LNCAP (cell line): ENCODE data around the gene TNFAIP8.

Source experiments
- TF ChIP-seq, protein P1 (sequence below): fragments of 450-650 bp; IDR thresholded peaks from 2 replicates; pipeline ENCODE4 v1.5.1; 2017; ENCODE audit warnings: mild to moderate bottlenecking

Gene TNFAIP8

DNA sequence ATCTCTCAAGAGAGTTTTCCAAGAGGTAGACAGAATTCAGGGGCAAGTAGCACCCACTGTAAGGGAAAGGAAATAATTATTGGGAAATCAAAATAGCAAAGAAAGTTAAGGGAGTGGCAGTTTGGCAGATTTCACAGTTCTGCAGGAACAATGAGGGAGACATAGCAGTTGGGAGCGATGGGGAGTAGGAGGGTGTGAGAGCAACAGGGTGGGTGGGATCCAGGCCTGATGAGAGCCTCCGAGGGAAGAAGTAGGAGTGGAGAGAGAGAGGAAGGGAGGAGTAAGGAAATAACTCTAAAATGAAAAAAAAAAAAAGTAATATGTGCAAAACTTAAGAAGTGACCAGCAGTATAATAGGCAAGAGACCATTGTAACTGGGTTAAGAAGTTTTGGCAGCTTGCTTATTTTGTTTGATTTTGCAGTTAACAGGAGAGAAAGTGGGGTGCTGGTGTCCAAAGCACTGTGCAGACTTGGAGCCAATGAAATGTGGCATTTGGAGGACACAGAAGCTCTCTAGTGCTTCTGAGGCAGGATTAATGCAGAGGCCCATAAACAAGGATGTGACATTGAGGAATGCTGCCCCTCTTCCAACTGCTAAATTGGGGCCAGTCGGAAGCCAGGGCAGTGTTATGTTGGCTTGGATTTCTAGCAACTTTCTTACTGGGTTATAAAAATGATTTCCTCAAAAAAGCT, 10.2 kb downstream of the TNFAIP8 start:
- TF ChIP-seq, protein P1, sequence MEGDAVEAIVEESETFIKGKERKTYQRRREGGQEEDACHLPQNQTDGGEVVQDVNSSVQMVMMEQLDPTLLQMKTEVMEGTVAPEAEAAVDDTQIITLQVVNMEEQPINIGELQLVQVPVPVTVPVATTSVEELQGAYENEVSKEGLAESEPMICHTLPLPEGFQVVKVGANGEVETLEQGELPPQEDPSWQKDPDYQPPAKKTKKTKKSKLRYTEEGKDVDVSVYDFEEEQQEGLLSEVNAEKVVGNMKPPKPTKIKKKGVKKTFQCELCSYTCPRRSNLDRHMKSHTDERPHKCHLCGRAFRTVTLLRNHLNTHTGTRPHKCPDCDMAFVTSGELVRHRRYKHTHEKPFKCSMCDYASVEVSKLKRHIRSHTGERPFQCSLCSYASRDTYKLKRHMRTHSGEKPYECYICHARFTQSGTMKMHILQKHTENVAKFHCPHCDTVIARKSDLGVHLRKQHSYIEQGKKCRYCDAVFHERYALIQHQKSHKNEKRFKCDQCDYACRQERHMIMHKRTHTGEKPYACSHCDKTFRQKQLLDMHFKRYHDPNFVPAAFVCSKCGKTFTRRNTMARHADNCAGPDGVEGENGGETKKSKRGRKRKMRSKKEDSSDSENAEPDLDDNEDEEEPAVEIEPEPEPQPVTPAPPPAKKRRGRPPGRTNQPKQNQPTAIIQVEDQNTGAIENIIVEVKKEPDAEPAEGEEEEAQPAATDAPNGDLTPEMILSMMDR: no peak

DNA sequence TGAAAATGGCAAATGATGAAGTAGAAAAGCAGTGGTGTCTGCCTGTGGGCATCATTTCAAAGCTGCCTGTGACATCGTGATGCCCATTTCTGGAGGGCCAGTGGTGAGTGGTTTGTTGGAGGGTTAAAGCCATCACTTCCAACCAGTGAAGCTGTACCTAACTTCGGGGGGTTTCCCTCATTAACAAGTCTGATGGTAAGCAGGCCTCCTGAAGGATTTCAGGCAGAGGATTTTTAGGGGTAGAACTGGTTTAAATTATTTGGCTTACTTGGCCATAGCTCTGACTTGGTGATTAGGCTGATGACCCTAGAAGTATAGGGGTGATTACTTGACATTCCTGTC, 10.7 kb downstream of the TNFAIP8 start:
- TF ChIP-seq, protein P1: no peak

DNA sequence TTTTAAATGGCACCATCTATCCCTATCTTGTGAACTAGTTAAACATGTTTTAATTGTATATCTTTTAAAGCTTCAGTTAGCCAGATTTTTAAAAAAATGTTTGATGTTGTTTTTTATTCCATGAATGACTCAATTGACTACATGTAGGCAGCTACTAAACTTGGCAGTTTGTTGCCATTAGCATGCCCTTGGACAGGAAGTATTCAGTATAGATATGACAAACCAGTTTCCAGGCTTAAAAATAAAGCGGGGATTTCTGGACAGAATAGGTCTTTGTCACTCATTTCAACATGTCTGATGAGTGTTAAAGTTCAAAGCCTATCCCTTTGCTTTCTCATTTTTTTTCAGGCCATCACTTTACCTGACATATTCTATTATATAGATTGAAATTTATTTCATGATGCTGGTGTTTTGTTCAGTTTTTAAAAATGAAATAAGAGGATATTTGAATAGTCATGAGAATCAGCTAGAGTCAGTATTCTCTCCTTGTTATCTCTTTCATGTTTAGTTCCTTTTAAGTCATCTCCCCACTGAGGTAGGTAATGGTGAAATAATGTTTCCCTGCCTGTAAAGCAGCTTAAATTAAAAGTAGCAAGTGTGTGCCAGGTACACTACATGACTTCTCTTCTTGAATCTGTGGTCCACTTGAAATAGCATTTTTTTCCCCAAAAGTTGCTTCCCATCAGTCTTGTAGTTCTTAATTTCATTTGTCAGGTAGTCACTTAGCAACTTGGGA, 11.9 kb downstream of the TNFAIP8 start:
- TF ChIP-seq, protein P1: no peak

DNA sequence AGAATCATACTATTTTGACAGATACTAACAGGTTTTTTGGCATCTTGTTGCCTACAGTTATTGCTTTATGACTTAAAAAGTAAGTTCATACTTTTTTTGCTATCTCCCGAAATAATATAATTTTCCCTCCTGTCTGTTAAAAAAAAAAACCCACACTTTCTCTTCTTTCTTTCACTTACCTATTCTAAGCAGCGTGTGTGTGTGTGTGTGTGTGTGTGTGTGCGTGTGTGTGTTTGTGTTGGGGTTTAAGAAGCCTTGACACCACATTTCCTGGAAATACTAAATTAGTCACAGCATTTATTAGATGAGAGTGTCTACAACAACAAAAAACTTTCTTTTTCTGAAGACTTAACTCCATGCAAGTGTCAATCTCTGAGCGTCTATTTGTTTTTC, 12.4 kb downstream of the TNFAIP8 start:
- TF ChIP-seq, protein P1: no peak

DNA sequence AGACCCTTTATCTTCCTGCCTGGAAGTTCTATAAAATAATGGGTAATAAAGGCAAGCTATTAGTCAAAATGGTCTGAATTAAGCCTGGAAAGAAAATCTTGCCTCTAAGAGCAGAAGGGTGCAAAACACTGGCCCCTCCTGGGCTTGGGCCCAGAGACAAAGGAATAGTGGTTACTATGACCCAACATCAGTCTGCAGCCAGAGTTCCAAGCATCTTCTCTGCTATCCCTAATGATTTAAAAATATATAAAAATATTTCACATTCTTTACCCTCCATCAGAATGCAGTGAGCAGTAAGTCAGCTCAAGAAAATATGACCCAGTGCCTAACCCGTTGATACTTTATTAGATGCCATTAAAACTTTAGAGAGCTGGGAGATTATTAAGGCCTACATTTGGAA, 14.7 kb downstream of the TNFAIP8 start:
- TF ChIP-seq, protein P1: no peak

DNA sequence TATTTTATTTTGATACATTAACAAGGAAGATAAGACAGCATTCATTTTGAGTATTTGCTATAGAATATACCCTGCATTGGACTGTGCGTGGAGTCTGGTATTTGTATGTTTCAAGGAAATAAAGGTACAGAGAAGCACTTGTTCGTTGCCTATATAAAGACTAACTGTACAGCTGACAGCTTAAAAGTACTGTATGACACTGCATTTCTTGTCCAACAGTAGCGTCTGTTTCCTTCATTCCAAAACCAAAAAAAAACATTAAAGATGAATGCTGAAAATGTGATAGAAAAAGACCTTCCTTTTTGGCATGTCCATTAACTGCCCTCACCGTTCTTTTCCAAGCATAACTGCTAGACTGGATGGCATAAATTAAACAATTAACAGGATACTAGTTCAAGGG, 15.3 kb downstream of the TNFAIP8 start:
- TF ChIP-seq, protein P1: no peak

DNA sequence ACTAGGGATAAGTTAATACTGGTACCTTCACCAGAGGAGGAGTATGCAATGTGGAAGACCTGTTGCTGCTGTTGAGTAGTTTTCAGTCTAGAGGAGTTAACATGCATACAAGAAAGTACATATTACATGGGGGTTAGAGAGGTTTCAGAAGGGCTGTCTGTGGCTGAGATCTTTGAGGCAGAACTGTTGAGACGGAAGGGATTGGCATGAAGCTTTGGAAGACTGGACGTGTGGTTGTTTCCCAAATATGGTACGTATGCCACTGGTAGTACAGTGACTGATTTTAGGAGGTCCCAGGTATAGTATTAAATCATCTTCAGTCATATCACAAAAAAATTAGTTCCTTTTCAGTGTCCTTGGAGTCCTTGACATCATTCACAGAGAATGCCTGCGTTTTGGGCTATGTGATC, 17.6 kb downstream of the TNFAIP8 start:
- TF ChIP-seq, protein P1: no peak
